GM21786 (cell line): ENCODE data around the gene RBM8A.

Source experiments
- ATAC-seq: cut with Tn5 transposase; IDR thresholded peaks from one replicate; pipeline ENCODE4 v1.9.1; 2021; ENCODE audit not compliant: unreplicated experiment

The RBM8A gene

DNA sequence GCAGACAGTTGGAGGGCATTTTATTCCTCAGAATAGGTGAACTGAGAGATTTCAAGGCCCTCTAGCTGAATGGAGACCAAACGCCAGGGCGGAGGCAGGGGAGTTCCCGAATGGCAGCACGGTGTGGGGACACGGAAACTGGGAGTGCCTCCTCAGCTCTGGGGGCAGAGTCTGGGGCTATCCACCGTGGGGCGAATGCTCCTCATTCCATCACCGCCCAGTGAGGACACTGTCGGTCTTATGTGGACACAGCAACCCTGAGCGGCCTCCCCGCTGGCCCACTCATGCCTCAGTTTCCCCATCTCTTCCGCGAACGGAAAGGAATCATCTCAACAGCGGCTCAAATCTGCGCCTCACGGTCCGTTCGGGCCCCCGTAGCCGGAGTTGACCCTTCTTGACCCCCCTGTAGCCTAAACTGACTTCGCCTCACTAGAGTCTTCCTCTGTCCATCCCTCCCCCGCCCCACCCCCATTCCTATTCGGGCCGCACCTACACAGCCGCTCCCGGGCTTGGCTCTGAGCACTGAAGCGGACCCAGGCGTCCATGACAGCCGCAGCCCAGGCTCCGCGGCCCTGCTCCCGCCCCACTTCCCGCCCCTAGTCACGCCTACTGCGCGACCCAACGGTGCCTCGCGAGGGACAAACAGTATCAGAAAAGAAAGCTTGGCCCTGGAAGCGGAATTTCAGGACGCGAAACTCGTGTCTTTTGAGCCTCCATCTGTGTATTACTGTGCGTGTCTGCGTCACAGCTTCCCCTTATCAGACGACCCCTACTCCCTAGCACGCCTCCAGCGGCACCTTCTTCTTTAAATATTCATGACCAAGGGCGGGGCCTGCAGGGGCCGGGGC, 8.9 kb downstream of the RBM8A start, which contains the start of gene PEX11B:
Gene PEX11B, minus strand, starts transcription at position 574 of the 848 bp plus-strand sequence. Its CDS starts 29 bp downstream, at position 545.
- peak; percentile 75 for ATAC-seq

DNA sequence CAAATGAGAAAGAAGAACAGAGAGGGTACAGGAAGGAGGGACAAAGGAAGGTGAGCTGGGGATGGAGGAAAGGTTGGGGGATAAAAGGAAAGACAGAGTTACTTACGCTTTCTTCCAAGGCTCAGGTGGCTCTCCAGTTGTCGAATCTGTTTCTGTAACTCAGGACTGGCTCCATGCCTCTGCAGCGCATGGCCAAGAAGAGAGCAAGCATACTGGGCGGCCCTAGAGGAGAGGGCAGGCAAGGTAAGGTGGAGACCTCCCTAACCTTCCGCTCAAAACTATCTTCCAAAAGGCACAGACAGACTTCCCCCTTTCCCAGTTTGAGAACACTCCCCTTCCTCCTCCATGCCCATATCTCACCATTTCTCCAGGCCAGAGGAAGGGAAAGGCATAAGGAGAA, 9.7 kb downstream of the RBM8A start:
- ATAC-seq, result no peak

DNA sequence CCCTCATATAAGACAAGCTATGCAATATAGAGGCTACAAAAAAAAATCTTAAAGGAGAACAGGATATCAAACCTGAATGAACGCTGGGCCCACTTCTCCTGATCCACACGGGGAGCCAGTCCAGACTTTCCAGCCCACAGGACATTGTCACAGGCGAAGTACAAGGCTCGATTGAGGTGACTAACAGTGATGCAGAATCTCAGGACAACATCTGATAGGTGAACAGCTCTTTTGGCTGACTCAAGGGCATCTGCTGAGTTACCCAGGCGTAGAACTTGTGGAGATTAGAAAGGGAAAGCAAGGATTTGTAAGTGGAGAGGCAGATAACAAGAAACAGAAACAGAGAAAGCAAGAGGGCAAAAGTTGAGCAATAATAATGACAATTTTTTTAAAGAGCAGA, 10.5 kb downstream of the RBM8A start:
- ATAC-seq, result no peak

DNA sequence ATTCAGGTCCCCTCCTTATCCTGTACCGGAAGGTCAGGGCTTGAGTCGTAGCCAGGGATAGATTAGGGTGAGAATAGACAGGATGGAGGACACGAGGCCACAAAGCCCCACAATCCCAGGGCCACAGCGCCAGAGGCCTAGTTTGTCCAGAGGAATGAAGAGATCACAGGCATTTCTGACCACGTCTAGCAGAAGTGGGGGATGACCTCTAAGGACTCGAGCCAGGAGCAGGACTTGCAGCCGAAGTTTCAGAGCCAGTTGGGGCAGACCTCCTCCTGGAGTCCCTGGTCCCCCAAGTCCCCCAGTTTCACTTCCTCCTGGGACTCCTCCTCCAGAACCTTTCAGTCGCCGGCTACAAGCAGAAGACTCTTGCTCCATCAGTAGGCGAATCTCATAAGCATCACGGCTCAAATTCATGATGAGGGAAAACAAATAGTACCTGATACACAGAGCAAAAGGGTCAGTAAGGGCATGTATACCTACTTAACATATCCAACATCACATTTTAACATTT, 15.1 kb downstream of the RBM8A start:
- ATAC-seq, result no peak

DNA sequence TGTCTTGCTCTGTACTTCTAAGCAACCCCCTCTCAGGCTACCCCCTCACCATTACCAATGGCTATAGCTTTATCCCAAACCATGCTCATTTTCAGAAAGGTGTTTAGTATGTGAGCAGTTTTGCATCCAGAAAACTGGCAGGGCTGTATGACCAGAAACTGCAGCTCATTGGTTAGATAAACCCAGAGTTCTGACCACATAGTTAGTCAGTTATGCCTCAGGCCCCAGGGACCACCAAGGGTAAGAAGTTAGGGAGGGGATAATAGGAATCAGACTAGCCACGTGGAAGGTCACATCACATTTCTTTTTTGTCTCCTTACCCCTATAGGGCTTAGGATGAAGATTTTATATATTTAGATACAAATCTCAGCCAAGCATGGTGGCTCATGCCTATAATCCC, 18.6 kb downstream of the RBM8A start:
- no peak for ATAC-seq

DNA sequence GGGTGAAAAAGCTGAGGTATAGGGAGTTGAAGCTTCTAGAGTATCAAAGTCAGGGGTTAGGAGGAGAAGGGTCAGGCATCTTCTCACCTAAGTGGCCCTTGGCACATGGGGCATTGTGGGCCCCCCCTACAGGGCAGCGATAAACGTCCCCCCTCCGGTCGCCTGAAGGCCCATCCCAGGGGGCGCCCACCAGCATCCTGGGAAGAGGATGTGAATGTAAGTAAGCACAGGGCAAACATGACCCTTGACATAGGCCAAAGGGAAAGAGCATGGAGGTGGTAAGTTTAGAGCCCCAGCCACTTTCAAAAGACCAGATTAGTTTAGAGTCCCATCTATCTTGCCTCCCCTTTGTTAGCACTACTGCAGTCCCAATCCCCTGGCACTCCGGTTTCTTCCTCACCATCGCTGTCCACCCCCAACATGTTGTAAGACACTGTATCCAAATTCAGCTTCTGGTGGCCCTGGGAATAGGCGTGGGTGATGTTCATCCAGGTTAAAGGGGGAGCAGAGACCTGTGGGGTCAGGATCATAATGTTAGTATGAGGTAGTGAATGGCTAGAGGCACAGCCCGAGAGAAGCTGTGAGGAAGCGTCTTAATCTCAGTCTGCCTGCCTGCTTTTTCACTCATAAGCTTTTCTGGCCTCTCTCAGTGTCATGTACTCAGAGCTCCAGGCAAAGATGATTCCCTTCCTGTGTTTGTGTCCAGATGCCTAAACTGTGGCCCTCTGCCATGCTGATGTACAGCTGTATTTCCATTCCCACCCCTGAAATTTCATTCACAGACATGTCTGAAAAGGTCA, 20.1 kb downstream of the RBM8A start:
- no peak for ATAC-seq

DNA sequence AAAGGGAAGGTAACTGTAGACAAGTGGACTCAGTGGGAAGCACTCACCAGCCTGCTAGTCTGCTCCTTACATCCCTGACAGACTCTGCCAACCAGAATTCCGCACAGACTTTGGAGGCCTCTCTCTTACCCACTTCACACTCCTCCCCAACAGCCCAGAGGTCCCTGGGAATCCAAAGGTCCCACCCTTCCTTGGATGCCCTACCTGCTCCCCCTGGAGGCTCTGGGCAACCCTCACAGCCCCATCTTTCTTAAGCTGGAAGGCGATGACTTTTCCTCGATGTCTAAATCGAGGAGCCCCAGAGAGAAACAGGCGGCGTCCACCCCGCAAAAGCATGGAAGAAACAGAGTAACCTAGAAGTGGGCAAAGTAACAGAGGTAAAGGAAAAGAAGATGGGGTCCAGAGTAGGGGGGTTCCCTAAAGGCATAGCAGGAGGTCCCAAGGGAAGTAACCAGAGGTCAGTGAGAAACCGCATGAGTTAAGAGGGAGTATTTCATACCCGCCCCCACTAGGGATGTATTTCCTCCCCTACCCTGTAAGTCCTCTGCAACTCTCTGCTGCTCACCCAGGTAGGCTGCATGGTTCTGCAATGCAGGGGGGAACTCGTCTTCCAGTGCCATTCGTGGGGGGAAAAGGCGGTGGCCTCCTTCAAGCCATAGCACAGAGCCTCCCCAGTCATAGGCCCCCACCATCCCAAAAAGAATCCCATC, 25.8 kb downstream of the RBM8A start:
- ATAC-seq, result no peak

DNA sequence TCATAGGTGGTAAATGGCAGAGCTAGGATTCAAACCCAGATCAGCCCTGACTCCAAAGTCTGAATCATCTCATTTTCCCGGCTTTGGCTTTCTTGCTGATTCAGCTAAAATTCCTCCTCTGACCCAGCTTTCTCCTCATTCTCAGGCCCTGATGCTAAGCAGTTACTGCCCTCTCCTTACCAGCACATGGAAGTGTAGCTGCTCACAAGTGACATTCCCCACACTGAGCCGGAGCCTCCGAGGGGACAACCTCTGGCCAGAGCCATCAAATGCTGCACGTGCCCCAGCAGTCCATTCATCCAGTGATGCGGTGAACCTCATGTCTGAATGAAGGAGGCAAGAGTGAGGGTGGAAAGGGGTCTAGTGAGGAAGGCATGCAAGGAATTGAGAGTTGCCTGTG, 28.5 kb downstream of the RBM8A start:
- no peak for ATAC-seq

DNA sequence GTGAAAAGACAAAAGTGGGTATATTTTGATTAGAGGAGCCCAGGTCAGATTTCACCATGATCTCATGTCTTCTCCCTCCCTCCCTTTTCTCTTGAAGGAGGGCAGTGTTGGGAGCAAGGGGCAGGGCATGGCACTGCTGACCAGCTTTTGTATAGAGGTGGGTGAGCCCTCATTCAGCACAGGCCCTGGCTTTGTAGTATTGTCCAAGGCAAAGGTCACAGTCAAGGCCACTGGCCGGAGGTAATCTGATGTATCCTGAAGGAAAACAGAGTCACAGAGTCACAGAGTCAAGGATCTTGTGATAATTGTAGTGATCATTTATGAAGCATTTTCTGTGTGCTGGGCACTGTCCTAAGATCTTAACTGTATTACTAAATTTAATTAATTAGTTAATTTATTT, 29.3 kb downstream of the RBM8A start:
- no peak for ATAC-seq

DNA sequence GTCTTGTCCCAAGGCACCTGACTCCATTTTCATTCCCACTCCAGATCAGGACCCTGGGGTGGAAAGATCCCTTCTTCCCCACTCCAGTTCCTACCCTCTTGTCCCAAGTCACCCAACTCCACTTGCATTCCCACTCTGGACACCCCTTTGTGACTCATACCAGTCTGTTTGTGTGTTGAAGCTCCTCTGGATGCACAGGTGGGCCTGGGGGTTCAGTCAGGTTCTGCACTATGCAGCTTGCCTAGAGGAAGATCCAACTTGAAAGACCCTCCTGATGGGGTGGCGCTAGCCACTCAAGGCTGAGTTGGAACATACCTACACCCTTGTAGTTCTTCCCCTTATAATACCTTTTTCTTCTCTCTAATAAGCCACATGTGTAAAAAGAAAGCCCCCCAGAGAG, 31.8 kb downstream of the RBM8A start:
- ATAC-seq, result no peak

DNA sequence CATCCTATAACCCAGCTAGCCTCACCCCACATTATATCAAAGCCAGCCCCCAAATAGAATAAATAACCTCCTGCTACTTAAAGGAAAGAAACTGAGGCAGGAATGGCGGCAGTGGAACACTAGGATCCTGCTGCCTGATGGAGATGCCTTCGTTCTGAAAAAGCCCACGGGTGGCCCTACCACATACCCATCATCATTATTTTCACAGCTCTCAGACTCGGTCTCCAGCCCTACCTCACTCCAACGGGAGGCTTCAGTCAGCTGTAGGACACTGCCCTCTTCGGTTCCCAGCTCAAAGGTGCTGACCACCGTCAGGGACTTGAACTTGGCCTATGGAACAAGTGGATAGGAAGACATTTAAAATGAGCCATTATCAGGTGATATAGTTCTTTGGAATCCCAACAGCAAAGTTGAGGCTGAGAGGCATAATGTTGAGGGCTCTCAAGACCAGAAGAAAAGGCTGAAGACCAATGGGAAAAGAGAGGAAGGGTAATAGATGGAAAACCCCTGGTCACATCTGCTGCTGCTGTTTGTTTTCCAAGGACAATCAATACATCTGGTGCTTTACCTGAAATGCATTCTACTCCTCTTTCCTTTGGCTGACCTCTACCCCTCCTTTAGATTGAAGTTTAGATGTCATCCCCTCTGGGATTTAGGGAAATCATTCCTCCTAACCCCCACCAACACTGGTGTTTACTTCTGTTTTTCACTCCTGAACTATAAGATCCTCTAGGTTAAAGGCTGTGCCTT, 33.8 kb downstream of the RBM8A start:
- no peak for ATAC-seq

DNA sequence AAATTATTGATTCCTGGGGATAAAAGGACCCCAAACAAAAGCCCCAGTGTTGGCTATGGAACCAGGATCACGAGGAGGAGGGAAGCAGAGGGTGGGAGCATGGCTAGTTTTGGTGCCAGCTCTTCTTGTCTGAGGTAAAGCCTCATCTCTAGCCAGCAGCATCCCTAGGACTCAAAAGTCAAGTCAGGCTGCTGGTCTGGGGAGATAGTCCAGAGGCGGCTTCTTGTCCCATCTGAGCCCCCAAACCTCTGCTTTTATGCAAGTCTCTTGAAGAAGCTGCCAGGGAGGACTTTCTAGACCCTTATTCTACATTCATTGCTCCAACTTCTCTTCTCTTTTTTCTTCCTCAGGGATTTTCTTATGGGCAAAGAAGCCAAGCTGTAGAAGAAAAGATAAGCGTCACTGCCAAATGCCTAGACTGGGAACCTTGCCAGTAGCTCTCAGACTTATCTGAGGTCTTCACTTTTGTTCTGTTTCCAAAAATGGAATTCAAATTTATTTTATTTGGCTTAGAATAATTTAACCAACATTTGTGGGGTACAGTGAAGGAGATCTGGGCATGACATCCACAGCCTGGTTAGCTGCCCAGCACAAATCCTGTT, 34.7 kb downstream of the RBM8A start:
- ATAC-seq, result no peak

DNA sequence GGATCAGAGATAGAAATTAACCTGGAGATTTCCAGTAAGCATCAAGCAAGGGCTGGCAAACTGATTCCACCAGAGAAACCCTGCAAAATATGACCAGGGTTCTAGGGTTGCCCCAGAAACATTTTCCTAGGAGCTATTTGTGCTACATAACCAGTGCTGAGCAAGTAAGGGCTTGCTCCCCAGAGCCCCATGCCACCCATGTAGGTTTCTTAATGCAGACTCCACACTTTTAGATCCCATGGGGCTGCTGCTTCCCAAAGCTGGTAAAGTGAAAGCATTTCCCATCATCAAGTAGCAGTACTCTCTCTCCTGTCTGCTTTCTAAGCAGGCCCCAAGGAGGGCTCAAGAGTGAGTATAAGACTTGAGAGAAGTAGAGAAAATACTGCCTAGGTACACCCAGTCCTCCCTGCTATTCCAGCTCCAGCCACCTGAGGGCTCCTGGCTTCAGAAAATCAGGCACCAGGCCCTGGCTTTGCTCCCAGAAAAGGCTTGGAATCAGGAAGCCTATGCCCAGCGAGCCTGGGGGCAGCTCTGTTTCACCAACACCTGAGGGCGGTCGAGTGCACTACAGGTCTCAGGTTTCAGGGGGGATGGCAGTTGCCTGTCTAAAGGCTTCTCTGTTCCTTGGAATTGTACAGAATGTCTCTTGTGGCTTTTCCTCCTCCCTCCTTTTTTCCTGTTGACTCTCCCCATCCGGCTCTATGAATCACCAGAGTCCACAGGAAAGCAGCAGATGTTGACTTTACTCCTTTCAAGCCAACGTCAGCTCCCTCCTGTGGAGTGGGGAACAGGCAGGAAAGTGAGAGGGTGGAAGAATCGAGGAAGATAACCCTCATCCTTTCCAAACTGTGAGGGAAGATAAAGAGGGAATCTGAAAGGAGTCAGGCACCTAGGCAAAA, 35.4 kb downstream of the RBM8A start:
- ATAC-seq, result no peak

DNA sequence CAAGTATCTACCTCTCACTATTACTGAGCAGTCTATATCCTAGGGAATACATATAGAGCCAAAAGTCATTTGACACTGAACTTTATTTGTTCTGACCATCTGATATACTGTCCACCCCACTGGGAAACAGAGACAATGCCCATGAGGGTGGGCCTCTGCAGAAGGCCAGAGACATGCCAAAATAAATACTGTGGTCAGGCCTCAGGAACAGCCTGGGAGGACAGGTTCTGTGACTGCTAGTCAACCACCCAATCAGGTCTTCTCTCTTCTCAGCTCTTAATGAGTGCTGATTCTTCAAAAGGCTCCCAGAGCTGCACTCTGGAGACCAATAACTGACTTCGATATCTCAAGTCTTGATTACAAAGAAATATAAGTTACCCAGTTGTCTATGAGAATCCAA, 36.1 kb downstream of the RBM8A start:
- ATAC-seq, result no peak

DNA sequence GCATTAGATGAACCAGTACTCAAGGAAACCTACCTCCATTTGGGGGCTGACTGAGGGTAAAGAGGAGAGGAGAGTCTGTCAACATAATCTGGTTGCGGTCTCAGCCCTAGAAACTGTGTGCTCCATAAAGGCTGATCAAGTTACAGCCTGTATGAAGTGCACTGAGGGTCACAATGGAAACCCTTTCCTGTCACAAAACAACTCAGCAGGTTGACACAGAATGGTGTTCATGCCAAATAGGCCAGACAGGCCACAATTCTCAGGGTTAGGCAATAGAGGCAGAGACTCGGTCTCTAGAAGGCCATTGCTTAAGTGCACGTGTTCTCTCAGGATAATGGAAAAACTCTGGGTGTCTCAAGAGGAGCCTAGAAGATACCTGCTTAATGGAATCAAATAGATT, 37.6 kb downstream of the RBM8A start:
- no peak for ATAC-seq

DNA sequence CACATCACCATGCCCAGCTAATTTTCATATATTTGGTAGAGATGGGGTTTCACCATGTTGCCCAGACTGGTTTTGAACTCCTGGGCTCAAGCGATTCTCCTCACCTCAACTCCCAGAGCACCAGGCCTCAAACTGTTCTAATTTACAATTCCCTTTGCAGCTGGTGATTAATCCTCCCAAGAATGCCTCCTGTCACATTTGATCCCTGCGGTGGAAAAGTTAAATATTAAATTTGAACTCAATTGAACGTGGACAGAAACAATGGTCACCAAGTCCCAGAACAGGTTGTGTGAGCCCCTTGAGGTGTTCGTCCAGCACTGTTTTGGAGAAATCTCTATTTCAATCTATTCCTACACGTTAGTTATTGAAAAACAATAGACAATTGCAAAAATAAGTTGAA, 39.7 kb downstream of the RBM8A start:
- ATAC-seq, result no peak

DNA sequence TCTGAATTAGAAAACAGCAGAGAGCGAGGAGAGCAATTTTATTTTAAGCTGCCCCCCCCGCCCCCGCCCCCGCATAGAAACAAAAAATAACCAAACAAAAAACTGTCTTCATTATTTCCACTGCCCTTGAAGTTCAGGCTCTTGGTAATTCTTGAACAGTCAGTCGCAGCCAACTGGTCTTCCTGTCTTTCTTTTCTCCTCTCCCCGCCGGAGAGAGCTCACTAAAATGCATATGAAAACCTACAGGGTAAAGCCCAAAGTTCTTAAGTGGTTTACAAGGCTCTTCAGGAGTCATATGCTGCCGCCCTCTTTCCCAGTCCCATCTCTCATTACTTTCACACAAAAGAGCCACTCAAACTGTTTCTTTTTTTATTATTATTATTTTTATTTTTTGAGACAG, 40.5 kb downstream of the RBM8A start:
- ATAC-seq, result no peak

DNA sequence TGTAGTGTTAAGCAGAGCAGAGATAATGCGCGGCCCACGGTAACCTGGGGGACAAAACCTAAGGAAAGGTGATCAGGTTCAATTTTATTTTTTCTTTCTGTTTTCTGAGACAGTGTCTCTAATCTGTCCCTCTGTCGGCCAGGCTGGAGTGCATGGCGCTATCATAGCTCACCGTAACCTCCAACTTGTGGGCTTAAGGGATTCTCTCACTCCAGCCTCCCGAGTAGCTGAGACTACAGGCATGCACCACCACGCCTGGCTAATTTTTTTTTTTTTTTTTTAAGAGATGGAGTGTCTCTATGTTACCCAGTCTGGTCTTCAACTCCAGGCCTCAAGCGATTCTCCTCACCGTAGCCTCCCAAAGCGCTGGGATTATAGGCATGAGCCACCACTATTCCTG, 40.9 kb downstream of the RBM8A start:
- no peak for ATAC-seq

DNA sequence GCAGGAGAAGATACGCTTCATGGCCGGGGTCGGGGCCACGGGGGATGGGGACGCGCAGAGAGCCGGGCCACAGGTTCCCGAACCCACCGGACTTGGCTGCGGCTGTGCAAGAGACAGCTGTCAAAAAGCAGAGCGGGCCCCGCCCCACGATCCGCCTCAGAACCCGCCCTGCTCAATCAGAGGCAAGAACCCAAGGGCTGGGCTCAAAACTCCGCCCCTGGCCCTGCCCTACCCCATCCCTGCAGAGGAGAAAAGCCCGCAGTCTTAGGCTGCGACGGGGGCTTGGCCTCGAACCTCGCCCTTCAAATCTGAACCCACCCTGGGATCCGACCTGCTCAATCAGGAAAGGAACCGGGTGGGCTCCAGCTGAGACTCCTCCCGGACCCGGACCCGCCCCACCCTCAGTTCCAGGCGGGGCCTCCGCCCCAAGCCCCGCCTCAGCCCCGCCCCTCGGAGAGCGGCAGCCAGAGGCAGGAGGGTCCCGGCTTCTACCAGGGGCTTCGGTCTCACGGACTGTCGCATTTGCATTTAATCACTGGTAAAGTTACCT, 41.5 kb downstream of the RBM8A start, which contains the start of gene ANKRD35:
Gene ANKRD35, minus strand, starts transcription at position 129 of the 550 bp plus-strand sequence. Its CDS starts 108 bp downstream, at position 21.
- peak; percentile 97 for ATAC-seq
